Umbilical cord (tissue), 2 donors: Measurements from ENCODE around the gene STYX. TPM values are rescaled to one million over a fixed set of nuclear protein-coding genes. Genes with fewer than 3 reads are reported as not detected.

Source experiments
- DNase-seq: peaks from one replicate; pipeline ENCODE4 v3.0.0-alpha.2; 2015; ENCODE audit warnings: low spot score
- total RNA-seq: library from RNA; depleted of rRNA; stranded (reverse); fragments of >200 nt; gene quantifications from one replicate; pipeline ENCODE4 v1.2.3, GENCODE V29; 2014; ENCODE audit warnings: low replicate concordance; ENCODE audit not compliant: insufficient read depth

STYX gene
- total RNA-seq, 1 donor from 2014 or later = 36.4 TPM

- DNase-seq = no peak
These were observed 60.2 kb downstream of the STYX start for GRCh38 chr14:52790011-52790755.

- no peak for DNase-seq
These were observed 60.8 kb downstream of the STYX start for GRCh38 chr14:52790756-52791222.

- DNase-seq = peak; percentile 85
These were observed 61.5 kb downstream of the STYX start, which contains the start of gene GNPNAT1 for GRCh38 chr14:52791223-52792096. Gene GNPNAT1 (minus strand): TSS chr14:52791607. CDS start chr14:52784650, 6,957 bp downstream.

GRCh38 chr14:52792097-52792415 lies 62.1 kb downstream of the STYX start:
- no peak for DNase-seq

- no peak for DNase-seq
These were observed 63.1 kb downstream of the STYX start for GRCh38 chr14:52793061-52793460.

DNA sequence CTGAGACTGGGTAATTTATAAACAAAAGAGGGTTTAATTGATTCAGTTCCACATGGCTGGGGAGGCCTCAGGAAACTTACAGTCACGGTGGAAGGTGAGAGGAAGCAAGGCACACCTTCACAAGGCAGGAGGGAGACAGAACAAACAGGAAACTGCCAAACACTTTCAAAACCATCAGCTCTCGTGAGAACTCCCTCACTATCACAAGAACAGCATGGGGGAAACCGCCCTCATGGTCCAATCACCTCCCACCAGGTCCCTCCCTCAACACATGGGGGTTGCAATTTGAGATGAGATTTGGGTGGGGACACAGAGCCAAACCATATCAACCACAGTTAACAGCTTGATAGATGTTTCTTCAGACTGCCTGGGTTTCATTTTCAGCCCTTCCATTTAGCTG lies 67.7 kb downstream of the STYX start:
- no peak for DNase-seq

- no peak for DNase-seq
These were observed 68.9 kb downstream of the STYX start for GRCh38 chr14:52798826-52799225.

- peak; percentile 50 for DNase-seq
These were observed 71.2 kb downstream of the STYX start for GRCh38 chr14:52801014-52801712.

GRCh38 chr14:52802597-52802996 lies 72.6 kb downstream of the STYX start:
- no peak for DNase-seq

DNA sequence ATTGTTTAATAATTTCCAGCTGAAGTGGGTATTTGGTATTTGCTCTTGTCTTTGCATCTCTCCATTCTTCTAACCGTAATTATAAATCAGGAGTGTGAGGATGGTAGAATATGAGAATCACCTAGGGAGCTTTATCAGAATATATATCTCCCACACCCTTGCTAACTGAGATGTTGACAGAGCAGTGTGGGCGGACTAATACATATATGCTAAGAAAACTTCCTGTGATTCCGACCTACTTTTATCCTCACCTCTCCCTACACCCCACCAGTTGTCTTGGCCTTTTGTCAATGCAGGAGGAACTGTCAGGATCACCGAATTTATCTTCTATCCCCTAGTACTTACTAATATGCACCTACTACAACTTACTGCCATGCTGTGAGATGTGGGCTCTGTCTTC lies 76.1 kb downstream of the STYX start:
- no peak for DNase-seq

GRCh38 chr14:52808101-52808500 lies 78.1 kb downstream of the STYX start:
- no peak for DNase-seq

GRCh38 chr14:52821805-52822250 lies 91.9 kb downstream of the STYX start:
- no peak for DNase-seq

DNA sequence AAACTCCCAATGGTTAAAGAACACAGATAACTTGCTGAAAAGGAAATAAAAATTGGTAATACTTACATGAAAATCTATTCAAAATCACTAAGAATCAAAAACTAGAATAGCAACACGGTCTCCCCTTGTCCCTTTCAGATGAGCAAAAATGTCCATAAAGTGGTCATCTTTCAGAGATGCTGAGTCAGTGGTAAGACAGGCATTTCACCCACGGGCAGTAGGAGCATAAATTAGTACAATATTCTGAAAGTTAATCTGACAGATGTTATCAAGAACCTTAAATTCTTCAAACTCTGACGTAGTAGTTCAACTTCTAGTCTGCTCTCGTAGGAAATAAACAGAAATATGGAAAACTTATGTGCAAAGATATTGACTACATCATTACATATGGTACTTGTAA lies 94.5 kb downstream of the STYX start:
- no peak for DNase-seq

Other genes starting within 250 kb of the STYX start
- 13.7 TPM for gene TXNDC16, start 177.7 kb upstream of the STYX start, total RNA-seq
- 4.1 TPM for gene GPR137C, start 177.3 kb upstream of the STYX start, total RNA-seq
- gene ERO1A, start 34.6 kb upstream of the STYX start, total RNA-seq = 67.4 TPM
- gene PSMC6, start 23.0 kb upstream of the STYX start, total RNA-seq = 231 TPM
- 13.7 TPM for gene GNPNAT1, start 61.4 kb downstream of the STYX start, total RNA-seq
- 383 TPM for gene FERMT2, start 220.9 kb downstream of the STYX start, total RNA-seq